IMR-90 (cell line): Measurements from ENCODE around the gene C4B. TPM values are rescaled to one million over a fixed set of nuclear protein-coding genes. Genes with fewer than 3 reads are reported as not detected.
"Not testable (repeated sequence)": the region's sequence is repeated elsewhere in the genome, so short reads cannot be mapped to it uniquely, and the experiment has no call there.

Experiments used
- ATAC-seq: fragments of 200-7000 bp; cut with Tn5 transposase; 2 replicates; pipeline ENCODE4 v1.9.1; 2020; ENCODE audit warnings: low read depth, mild to moderate bottlenecking, moderate library complexity
- BruUV-seq: library from RNA; stranded (reverse); fragments of 400-500 nt; replicated peaks from 2 replicates; lab custom pipeline; 2021; lab: Mats Ljungman, UMichigan
- CTCF ChIA-PET: fragments of 300-600 bp; formaldehyde crosslinking; extraction: SDS; loops from one replicate; lab custom pipeline; 2021; ENCODE audit warnings: antibody characterized with exemption; lab: Yijun Ruan, JAX
- POLR2A ChIA-PET: fragments of 300-600 bp; sonication (Branson Sonifier 250); formaldehyde crosslinking; loops from one replicate; lab custom pipeline; 2022; ENCODE audit warnings: antibody characterized with exemption; ENCODE audit not compliant: unreplicated experiment; lab: Charles Lee
- DNase-seq: peaks from one replicate; pipeline ENCODE4 v3.0.0; 2013
- H2AFZ ChIP-seq: replicated peaks from 2 replicates; pipeline ENCODE3; 2013; ENCODE audit warnings: low read length, mild to moderate bottlenecking; ENCODE audit not compliant: poor library complexity
- H2AK5ac ChIP-seq: 2 replicates; pipeline ENCODE4 v1.6.1; 2013; ENCODE audit warnings: low read depth, low read length, inconsistent platforms
- H2AK9ac ChIP-seq: replicated peaks from 2 replicates; pipeline ENCODE3; 2013; ENCODE audit warnings: mild to moderate bottlenecking, low read depth, low read length, moderate library complexity; ENCODE audit not compliant: poor library complexity
- H2BK120ac ChIP-seq: 2 replicates; pipeline ENCODE4 v1.6.1; 2013; ENCODE audit warnings: low read depth, low read length, inconsistent platforms
- H2BK15ac ChIP-seq: 3 replicates; pipeline ENCODE4 v1.6.1; 2013; ENCODE audit warnings: low read depth, low read length, inconsistent platforms
- H2BK20ac ChIP-seq: 2 replicates; pipeline ENCODE4 v1.6.1; 2013; ENCODE audit warnings: low read depth, mild to moderate bottlenecking, inconsistent platforms, low read length, moderate library complexity
- H2BK5ac ChIP-seq: 2 replicates; pipeline ENCODE4 v1.6.1; 2013; ENCODE audit warnings: mild to moderate bottlenecking, low read depth, low read length, inconsistent platforms; ENCODE audit not compliant: poor library complexity, severe bottlenecking
- H3K14ac ChIP-seq: replicated peaks from 2 replicates; pipeline ENCODE4 v1.6.1; 2013; ENCODE audit warnings: low read depth, low read length, inconsistent platforms
- H3K18ac ChIP-seq: 2 replicates; pipeline ENCODE4 v1.6.1; 2013; ENCODE audit warnings: low read depth, low read length, control low read depth
- H3K23ac ChIP-seq: 2 replicates; pipeline ENCODE4 v1.6.1; 2013; ENCODE audit warnings: low read depth, low read length, inconsistent platforms
- H3K27ac ChIP-seq: 2 replicates; pipeline ENCODE4 v1.5.1; 2013; ENCODE audit warnings: mild to moderate bottlenecking, control low read depth, low read length; ENCODE audit not compliant: insufficient read depth
- H3K27me3 ChIP-seq: 2 replicates; pipeline ENCODE4 v1.6.1; 2013; ENCODE audit warnings: low read length; ENCODE audit not compliant: control insufficient read depth, insufficient read depth
- H3K36me3 ChIP-seq: 2 replicates; pipeline ENCODE4 v1.6.1; 2013; ENCODE audit warnings: low read length, mixed read lengths; ENCODE audit not compliant: control insufficient read depth, insufficient read depth
- H3K4ac ChIP-seq: 2 replicates; pipeline ENCODE4 v1.6.1; 2013; ENCODE audit warnings: low read depth, low read length, inconsistent platforms
- H3K4me1 ChIP-seq: 2 replicates; pipeline ENCODE4 v1.6.1; 2013; ENCODE audit warnings: low read length, mixed read lengths; ENCODE audit not compliant: control insufficient read depth, insufficient read depth
- H3K4me2 ChIP-seq: 2 replicates; pipeline ENCODE4 v1.6.1; 2013; ENCODE audit warnings: low read depth, mild to moderate bottlenecking, control low read depth, low read length, moderate library complexity
- H3K4me3 ChIP-seq: 2 replicates; pipeline ENCODE4 v1.5.1; 2013; ENCODE audit warnings: low read depth, mild to moderate bottlenecking, control low read depth, low read length, moderate library complexity; ENCODE audit not compliant: insufficient read depth
- H3K56ac ChIP-seq: 2 replicates; pipeline ENCODE4 v1.6.1; 2013; ENCODE audit warnings: low read length, inconsistent platforms; ENCODE audit not compliant: insufficient read depth; ENCODE audit errors: extremely low read depth
- H3K79me1 ChIP-seq, 2 experiments: 2 replicates each; pipeline ENCODE4 v1.6.1; 2013; ENCODE audit warnings: low read length in 2 of 2, inconsistent platforms in 1 of 2, low read depth in 1 of 2
- H3K9ac ChIP-seq: 2 replicates; pipeline ENCODE4 v1.6.1; 2013; ENCODE audit warnings: low read depth, low read length, control low read depth
- H3K9me1 ChIP-seq: 2 replicates; pipeline ENCODE4 v1.6.1; 2013; ENCODE audit warnings: low read length, inconsistent platforms; ENCODE audit not compliant: insufficient read depth
- H3K9me3 ChIP-seq: 2 replicates; pipeline ENCODE4 v1.6.1; 2013; ENCODE audit warnings: low read length; ENCODE audit not compliant: control insufficient read depth, insufficient read depth
- H4K20me1 ChIP-seq: 2 replicates; pipeline ENCODE4 v1.6.1; 2013; ENCODE audit warnings: low read length, inconsistent platforms; ENCODE audit not compliant: insufficient read depth
- H4K5ac ChIP-seq: 2 replicates; pipeline ENCODE4 v1.6.1; 2013; ENCODE audit warnings: mild to moderate bottlenecking, low read depth, low read length, control low read depth
- H4K8ac ChIP-seq, 2 experiments: 2 replicates each; pipeline ENCODE4 v1.6.1; 2013; ENCODE audit warnings: low read depth in 2 of 2, low read length in 2 of 2, control low read depth in 1 of 2, inconsistent platforms in 1 of 2
- H4K91ac ChIP-seq: 2 replicates; pipeline ENCODE4 v1.6.1; 2013; ENCODE audit warnings: low read depth, low read length, inconsistent platforms; ENCODE audit not compliant: insufficient read depth
- WGBS, 2 experiments: methylation state at CpG; one replicate each; pipeline versions ENCODE4 v1.1.5 to v1.1.7; 2013; ENCODE audit warnings: missing lambda C conversion rate in 2 of 2; ENCODE audit not compliant: insufficient read length in 1 of 2; ENCODE audit errors: extremely low coverage in 2 of 2; 5-methylcytosine and 5-hydroxymethylcytosine counted together
- dilution Hi-C: fragments of 300-500 bp; cut with HindIII; formaldehyde crosslinking; loops from one replicate; pipeline ENCODE4 v1.14.3; 2018; ENCODE audit warnings: low sequenced_read_pairs; ENCODE audit not compliant: unreplicated experiment
- in situ Hi-C: fragments of 300-500 bp; cut with MboI; formaldehyde crosslinking; loops from 3 replicates; pipeline ENCODE4 v1.14.3; 2019; ENCODE audit warnings: low sequenced_read_pairs, inconsistent platforms, mixed read lengths
- intact Hi-C: fragments of 100-400 bp; cut with micrococcal nuclease; formaldehyde crosslinking; loops from 2 replicates; pipeline ENCODE4 v1.10.0; 2022
- polyA plus RNA-seq, 3 experiments: library from polyadenylated mRNA; depleted of rRNA; stranded (reverse); fragments of >200 nt; gene quantifications; 2 replicates each; pipeline ENCODE4 v1.2.3, GENCODE V29; 2012; ENCODE audit warnings: low replicate concordance in 1 of 3
- total RNA-seq: library from RNA; depleted of rRNA; stranded (reverse); fragments of >200 nt; gene quantifications from 2 replicates; pipeline ENCODE4 v1.2.3, GENCODE V29; 2012

Gene C4B
- total and polyA plus RNA-seq, 2 of the 4 experiments (the other 2 are of a cell fraction) = 0.54 to 4.2 TPM

DNA sequence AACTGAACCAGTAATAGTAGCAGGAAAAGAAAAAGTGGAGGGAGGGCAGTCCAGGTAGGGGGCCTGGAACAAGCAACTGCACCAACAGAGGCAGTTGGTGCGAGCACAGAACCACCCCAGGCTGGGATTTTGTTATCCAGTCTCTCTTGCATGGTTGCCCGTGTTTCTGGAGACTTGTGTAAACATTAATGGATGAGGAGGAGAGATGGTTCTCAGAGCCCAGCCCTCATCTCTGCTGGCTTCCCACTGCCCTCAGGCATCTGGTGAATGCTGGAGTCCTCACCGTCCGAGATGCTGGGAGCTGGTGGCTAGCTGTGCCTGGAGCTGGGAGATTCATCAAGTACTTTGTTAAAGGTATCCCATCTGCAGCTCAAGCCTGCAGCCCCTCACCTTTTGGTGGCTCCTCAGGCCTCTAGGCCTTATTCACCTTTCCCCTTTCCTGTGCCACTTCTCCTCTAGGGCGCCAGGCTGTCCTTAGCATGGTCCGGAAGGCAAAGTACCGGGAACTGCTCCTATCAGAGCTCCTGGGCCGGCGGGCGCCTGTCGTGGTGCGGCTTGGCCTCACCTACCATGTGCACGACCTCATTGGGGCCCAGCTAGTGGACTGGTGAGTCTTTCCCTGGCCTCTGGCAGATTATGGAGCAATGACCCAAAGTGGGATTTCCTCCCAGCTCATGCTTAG lies 34.3 kb upstream of the C4B start:
- H3K4me3 ChIP-seq, in situ Hi-C loops, H3K23ac ChIP-seq, dilution Hi-C loops, intact Hi-C loops, DNase-seq, H3K27ac ChIP-seq, H3K18ac ChIP-seq, H2BK5ac ChIP-seq, H4K8ac ChIP-seq, H3K9ac ChIP-seq, H3K36me3 ChIP-seq, H3K56ac ChIP-seq, H3K4ac ChIP-seq, H2AFZ ChIP-seq, H2BK15ac ChIP-seq, H3K9me1 ChIP-seq, H4K91ac ChIP-seq, ATAC-seq, H2BK20ac ChIP-seq, POLR2A ChIA-PET, H3K4me2 ChIP-seq, H2BK120ac ChIP-seq, H3K9me3 ChIP-seq, H3K27me3 ChIP-seq, H3K4me1 ChIP-seq, H4K5ac ChIP-seq, BruUV-seq, H4K20me1 ChIP-seq, H2AK9ac ChIP-seq, H3K79me1 ChIP-seq, H3K14ac ChIP-seq, H2AK5ac ChIP-seq: not testable (repeated sequence)
- no CpG with 5 or more reads among the region's 13 CpGs for WGBS, 2 experiments
- CTCF ChIA-PET = interaction anchor here (0.6 kb wide), 1 partner anchor 306 kb away, joined by 4 read pairs; no protein-coding TSS in a partner anchor

DNA sequence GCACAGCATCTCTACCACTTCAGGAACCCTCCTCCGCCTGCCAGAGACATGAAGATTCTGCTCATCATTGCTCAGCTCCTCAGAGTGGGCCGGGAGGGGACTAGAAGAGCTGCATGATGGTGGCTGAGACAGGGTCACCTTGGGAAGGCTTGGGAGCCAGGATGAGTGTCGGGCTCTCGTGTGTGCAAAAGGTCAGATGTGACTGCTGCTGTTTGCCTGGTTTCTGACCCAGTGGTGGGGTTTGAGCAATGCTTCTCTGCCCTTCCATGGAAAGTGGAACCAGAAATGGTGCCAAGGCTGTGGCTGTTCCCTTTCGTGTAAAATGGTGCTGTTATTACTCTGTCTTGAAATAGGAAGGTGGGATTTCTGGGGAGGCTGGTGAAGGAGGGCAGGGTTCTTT lies 33.6 kb upstream of the C4B start:
- H4K8ac ChIP-seq, H3K4me3 ChIP-seq, H4K91ac ChIP-seq, dilution Hi-C loops, H3K18ac ChIP-seq, H3K27me3 ChIP-seq, H3K27ac ChIP-seq, H3K9ac ChIP-seq, H3K9me1 ChIP-seq, H3K14ac ChIP-seq, intact Hi-C loops, H3K23ac ChIP-seq, DNase-seq, H3K4me1 ChIP-seq, CTCF ChIA-PET, H2BK5ac ChIP-seq, H3K9me3 ChIP-seq, in situ Hi-C loops, H2BK15ac ChIP-seq, H4K20me1 ChIP-seq, H3K56ac ChIP-seq, H2BK20ac ChIP-seq, H3K4ac ChIP-seq, H3K79me1 ChIP-seq, H4K5ac ChIP-seq, H2AK9ac ChIP-seq, H3K36me3 ChIP-seq, H2AFZ ChIP-seq, ATAC-seq, H3K4me2 ChIP-seq, BruUV-seq, H2BK120ac ChIP-seq, POLR2A ChIA-PET, H2AK5ac ChIP-seq: not testable (repeated sequence)
- WGBS, 2 experiments = no CpG with 5 or more reads among the region's 5 CpGs
